Neural cell (in vitro differentiated cells): ENCODE measurements around the gene GAB2. TPM values are rescaled to one million over a fixed set of nuclear protein-coding genes. Genes with fewer than 3 reads are reported as not detected.

ENCODE experiments used
- H2AFZ ChIP-seq: fragments of 200-600, 300-800 bp; sonication (generic), shearing (Covaris generic); 2 replicates; pipeline ENCODE4 v1.6.0; 2014; ENCODE audit warnings: low read depth, mild to moderate bottlenecking, antibody characterized with exemption, low read length, moderate library complexity
- H3F3A ChIP-seq: fragments of 200-600 bp; shearing (Covaris generic); 2 replicates; pipeline ENCODE4 v1.6.1; 2016; ENCODE audit warnings: mild to moderate bottlenecking, moderate library complexity, mixed read lengths, antibody characterized with exemption, low read length; ENCODE audit not compliant: insufficient read depth, poor library complexity, severe bottlenecking
- H3K27ac ChIP-seq: fragments of 200-600, 300-800 bp; sonication (generic), shearing (Covaris generic); 2 replicates; pipeline ENCODE4 v1.5.1; 2014; ENCODE audit warnings: mild to moderate bottlenecking, low read length, moderate library complexity
- H3K27me3 ChIP-seq: fragments of 300-800, 200-600 bp; sonication (generic), shearing (Covaris generic); 2 replicates; pipeline ENCODE4 v1.6.0; 2014; ENCODE audit warnings: mild to moderate bottlenecking, low read depth, low read length, moderate library complexity; ENCODE audit not compliant: insufficient read depth
- H3K36me3 ChIP-seq: fragments of 300-800, 200-600 bp; sonication (generic), shearing (Covaris generic); 2 replicates; pipeline ENCODE4 v1.5.1; 2014; ENCODE audit warnings: mild to moderate bottlenecking, antibody characterized with exemption, low read length, moderate library complexity; ENCODE audit not compliant: insufficient read depth
- H3K4me2 ChIP-seq: fragments of 300-800, 200-600 bp; sonication (generic), shearing (Covaris generic); 2 replicates; pipeline ENCODE4 v1.6.0; 2014; ENCODE audit warnings: mild to moderate bottlenecking, low read length
- H3K4me3 ChIP-seq: fragments of 300-800, 200-600 bp; sonication (generic), shearing (Covaris generic); 2 replicates; pipeline ENCODE4 v1.5.1; 2014; ENCODE audit warnings: mild to moderate bottlenecking, low read length, moderate library complexity
- H3K79me2 ChIP-seq: fragments of 200-600 bp; shearing (Covaris generic); replicated peaks from 2 replicates; pipeline ENCODE4 v1.6.0; 2014; ENCODE audit warnings: mild to moderate bottlenecking, low read length, moderate library complexity; ENCODE audit not compliant: insufficient read depth
- H3K9ac ChIP-seq: fragments of 300-800, 200-600 bp; sonication (generic), shearing (Covaris generic); 2 replicates; pipeline ENCODE4 v1.6.1; 2016; ENCODE audit warnings: mild to moderate bottlenecking, low read length, mixed read lengths
- H3K9me2 ChIP-seq: fragments of 200-600 bp; shearing (Covaris generic); 2 replicates; pipeline ENCODE4 v1.6.1; 2016; ENCODE audit warnings: mild to moderate bottlenecking, low read length, mixed read lengths; ENCODE audit not compliant: insufficient read depth
- H3K9me3 ChIP-seq: fragments of 200-600, 300-800 bp; sonication (generic), shearing (Covaris generic); 2 replicates; pipeline ENCODE4 v1.6.1; 2016; ENCODE audit warnings: mild to moderate bottlenecking, mixed run types, low read length, moderate library complexity, mixed read lengths
- H4K20me1 ChIP-seq: fragments of 200-600 bp; shearing (Covaris generic); 2 replicates; pipeline ENCODE4 v1.6.1; 2016; ENCODE audit warnings: mild to moderate bottlenecking, mixed run types; ENCODE audit not compliant: insufficient read depth
- CTCF ChIP-seq: fragments of 450-650 bp; IDR thresholded peaks from 2 replicates; pipeline ENCODE4 v1.5.1; 2014; ENCODE audit warnings: antibody characterized with exemption, mild to moderate bottlenecking, moderate library complexity; ENCODE audit not compliant: poor library complexity, severe bottlenecking
- EZH2 ChIP-seq: fragments of 200-600, 300-800 bp; shearing (Covaris generic), sonication (generic); IDR thresholded peaks from 2 replicates; pipeline ENCODE4 v1.6.1; 2014; ENCODE audit warnings: antibody characterized with exemption, low read length, borderline replicate concordance, mild to moderate bottlenecking; ENCODE audit not compliant: insufficient read depth, poor library complexity, severe bottlenecking
- MXI1 ChIP-seq: fragments of 450-650 bp; conservative IDR thresholded peaks from 2 replicates; pipeline ENCODE4 v1.6.1; 2014; ENCODE audit warnings: antibody characterized with exemption, mild to moderate bottlenecking; ENCODE audit not compliant: poor library complexity, severe bottlenecking
- POLR2AphosphoS5 ChIP-seq: IDR thresholded peaks from 2 replicates; pipeline ENCODE4 v1.6.1; 2012
- RAD21 ChIP-seq: fragments of 450-650 bp; conservative IDR thresholded peaks from 2 replicates; pipeline ENCODE4 v1.6.1; 2014; ENCODE audit warnings: antibody characterized with exemption, mild to moderate bottlenecking, moderate library complexity
- REST ChIP-seq: IDR thresholded peaks from 2 replicates; pipeline ENCODE4 v1.6.1; 2012; ENCODE audit warnings: borderline replicate concordance
- SMC3 ChIP-seq: fragments of 450-650 bp; conservative IDR thresholded peaks from 2 replicates; pipeline ENCODE4 v1.6.1; 2014; ENCODE audit warnings: antibody characterized with exemption, mild to moderate bottlenecking, moderate library complexity; ENCODE audit not compliant: poor library complexity
- TAF1 ChIP-seq: IDR thresholded peaks from 2 replicates; pipeline ENCODE4 v1.6.1; 2012; ENCODE audit warnings: low read depth
- polyA plus RNA-seq: library from polyadenylated mRNA; depleted of rRNA; stranded (reverse); fragments of >200 nt; gene quantifications from 2 replicates; pipeline ENCODE4 v1.2.3, GENCODE V29; 2014

Gene GAB2
- polyA plus RNA-seq, 1 donor from 2014 or later: 21.9 TPM

- no peak overlapping the region for H3K27ac ChIP-seq
- H3K79me2 ChIP-seq: no peaks in the 10 kb centered on the region
- no peaks in the 10 kb centered on the region for H3K27me3 ChIP-seq
- no peak overlapping the region for H3K4me2 ChIP-seq
- H2AFZ ChIP-seq: no peak overlapping the region
- H4K20me1 ChIP-seq: no peaks in the 10 kb centered on the region
- no peak overlapping the region for H3K4me3 ChIP-seq
- H3K36me3 ChIP-seq: peaks cover 10% of the 10 kb centered on the region
- TF ChIP-seq POLR2AphosphoS5 (peak; percentile 16), EZH2 (no peak)
- H3K9me3 ChIP-seq: no peaks in the 10 kb centered on the region
- no peaks in the 10 kb centered on the region for H3K9me2 ChIP-seq
- H3K9ac ChIP-seq: no peak overlapping the region
- no peaks in the 10 kb centered on the region for H3F3A ChIP-seq
Measured at GRCh38 chr11:78213526-78214330, 203.9 kb downstream of the GAB2 start.

- H3K9ac ChIP-seq: no peak overlapping the region
- H3K4me3 ChIP-seq: no peak overlapping the region
- no peaks in the 10 kb centered on the region for H4K20me1 ChIP-seq
- no peak overlapping the region for H3K4me2 ChIP-seq
- peaks cover 6% of the 10 kb centered on the region for H3K36me3 ChIP-seq
- no peaks in the 10 kb centered on the region for H3K27me3 ChIP-seq
- H2AFZ ChIP-seq: no peak overlapping the region
- H3K27ac ChIP-seq: no peak overlapping the region
- TF ChIP-seq EZH2: no peak
- no peak for TF ChIP-seq RAD21
- no peak for TF ChIP-seq MXI1
- no peak for TF ChIP-seq CTCF
- no peak for TF ChIP-seq TAF1
- no peak for TF ChIP-seq SMC3
- TF ChIP-seq POLR2AphosphoS5: no peak
- TF ChIP-seq REST: no peak
- no peaks in the 10 kb centered on the region for H3F3A ChIP-seq
- no peaks in the 10 kb centered on the region for H3K79me2 ChIP-seq
- no peaks in the 10 kb centered on the region for H3K9me2 ChIP-seq
- H3K9me3 ChIP-seq: no peaks in the 10 kb centered on the region
Measured at GRCh38 chr11:78212586-78213371, 204.8 kb downstream of the GAB2 start.
